H1 (cell line): ENCODE data around the gene SH3RF3. TPM values are rescaled to one million over a fixed set of nuclear protein-coding genes. Genes with fewer than 3 reads are reported as not detected.

ENCODE experiments used
- CTCF ChIA-PET: fragments of 300-600 bp; sonication (Branson Sonifier 250); formaldehyde crosslinking; loops from one replicate; lab custom pipeline; 2021; ENCODE audit not compliant: partially characterized antibody; lab: Charles Lee
- POLR2A ChIA-PET: fragments of 300-600 bp; sonication (Branson Sonifier 250); formaldehyde crosslinking; loops from one replicate; lab custom pipeline; 2021; ENCODE audit warnings: inconsistent platforms; ENCODE audit not compliant: partially characterized antibody; lab: Charles Lee
- DNase-seq, 2 experiments: peaks; one replicate each; pipeline versions ENCODE4 v3.0.0 to v3.0.0-alpha.2; 2010 to 2022; ENCODE audit warnings: low spot score in 2 of 2, low read depth in 1 of 2, mixed read lengths in 1 of 2
- FAIRE-seq: peaks from 2 replicates; lab custom pipeline; 2011; peaks lifted over from hg19 to GRCh38; lab: Jason Lieb, UNC
- H2AFZ ChIP-seq: 2 replicates; pipeline ENCODE4 v1.8.1; 2012; ENCODE audit warnings: low read length, inconsistent platforms
- H2AK5ac ChIP-seq: 2 replicates; pipeline ENCODE4 v1.6.1; 2013; ENCODE audit warnings: low read depth, low read length
- H2BK120ac ChIP-seq: replicated peaks from 2 replicates; pipeline ENCODE3; 2013; ENCODE audit warnings: low read depth, low read length, inconsistent platforms
- H2BK12ac ChIP-seq: 2 replicates; pipeline ENCODE4 v1.6.1; 2013; ENCODE audit warnings: low read depth, low read length
- H2BK15ac ChIP-seq: 2 replicates; pipeline ENCODE4 v1.6.1; 2013; ENCODE audit warnings: low read length
- H2BK20ac ChIP-seq: 2 replicates; pipeline ENCODE4 v1.6.1; 2013; ENCODE audit warnings: low read length
- H2BK5ac ChIP-seq: 2 replicates; pipeline ENCODE4 v1.6.1; 2013; ENCODE audit warnings: low read depth, low read length
- H3K14ac ChIP-seq: 2 replicates; pipeline ENCODE4 v1.6.1; 2013; ENCODE audit warnings: inconsistent platforms; ENCODE audit not compliant: insufficient read length
- H3K18ac ChIP-seq: 2 replicates; pipeline ENCODE4 v1.6.1; 2013; ENCODE audit warnings: low read length; ENCODE audit errors: extremely low read depth
- H3K23ac ChIP-seq: 2 replicates; pipeline ENCODE4 v1.6.1; 2013; ENCODE audit warnings: inconsistent platforms; ENCODE audit not compliant: insufficient read length
- H3K23me2 ChIP-seq: 2 replicates; pipeline ENCODE4 v1.6.1; 2013; ENCODE audit warnings: low read depth, low read length
- H3K27ac ChIP-seq: 2 replicates; pipeline ENCODE4 v1.6.1; 2011; ENCODE audit warnings: low read depth, low read length, inconsistent platforms
- H3K27me3 ChIP-seq, 4 experiments: replicated peaks in 1 of 4; 1 replicate in 1 of 4; 2 replicates in 3 of 4; pipeline versions ENCODE4 v1.6.1 to v1.8.1; 2011 to 2013; ENCODE audit warnings: low read length in 3 of 4, mild to moderate bottlenecking in 3 of 4, inconsistent platforms in 2 of 4, mixed read lengths in 2 of 4, moderate library complexity in 1 of 4; ENCODE audit not compliant: control insufficient read depth in 3 of 4, insufficient read depth in 3 of 4; ENCODE audit errors: extremely low read depth in 1 of 4
- H3K36me3 ChIP-seq, 4 experiments: 2 replicates each; pipeline versions ENCODE4 v1.6.1 to v1.8.1; 2011 to 2013; ENCODE audit warnings: mild to moderate bottlenecking in 4 of 4, low read length in 3 of 4, moderate library complexity in 2 of 4, control low read depth in 1 of 4, inconsistent platforms in 1 of 4; ENCODE audit not compliant: insufficient read depth in 4 of 4, control insufficient read depth in 2 of 4
- H3K4ac ChIP-seq: replicated peaks from 2 replicates; pipeline ENCODE3; 2013; ENCODE audit warnings: low read length, low read depth, mixed read lengths, inconsistent platforms; ENCODE audit not compliant: insufficient read length
- H3K4me1 ChIP-seq, 4 experiments: replicated peaks in 1 of 4; 1 replicate in 1 of 4; 2 replicates in 3 of 4; pipeline versions ENCODE4 v1.6.1 to v1.8.1; 2011 to 2013; ENCODE audit warnings: low read length in 3 of 4, inconsistent platforms in 2 of 4, mixed read lengths in 1 of 4; ENCODE audit not compliant: insufficient read depth in 4 of 4, control insufficient read depth in 3 of 4
- H3K4me2 ChIP-seq, 2 experiments: 2 replicates each; pipeline versions ENCODE4 v1.6.1 to v1.8.1; 2011 to 2013; ENCODE audit warnings: low read depth in 2 of 2, low read length in 2 of 2, control low read depth in 1 of 2, inconsistent platforms in 1 of 2, mild to moderate bottlenecking in 1 of 2; ENCODE audit not compliant: insufficient read depth in 1 of 2
- H3K4me3 ChIP-seq, 4 experiments: fragments of 200-600, 300-600 bp in 1 of 4; sonication (generic), shearing (Covaris generic), sonication (Bioruptor Twin) in 1 of 4; 2 replicates each; pipeline versions ENCODE4 v1.5.1 to v1.8.1; 2011 to 2016; ENCODE audit warnings: low read length in 4 of 4, low read depth in 3 of 4, control low read depth in 2 of 4, inconsistent platforms in 2 of 4, mild to moderate bottlenecking in 2 of 4, mixed read lengths in 1 of 4, moderate library complexity in 1 of 4; ENCODE audit not compliant: insufficient read depth in 2 of 4; ENCODE audit errors: extremely low read depth in 1 of 4
- H3K56ac ChIP-seq: replicated peaks from 2 replicates; pipeline ENCODE3; 2013; ENCODE audit warnings: low read depth, mild to moderate bottlenecking, mixed read lengths, low read length, inconsistent platforms; ENCODE audit not compliant: insufficient read length
- H3K79me1 ChIP-seq: 2 replicates; pipeline ENCODE4 v1.6.1; 2013; ENCODE audit warnings: low read depth, low read length, control low read depth
- H3K79me2 ChIP-seq, 2 experiments: 2 replicates each; pipeline versions ENCODE4 v1.6.1 to v1.8.1; 2012 to 2013; ENCODE audit warnings: low read length in 2 of 2, mild to moderate bottlenecking in 2 of 2, inconsistent platforms in 1 of 2; ENCODE audit not compliant: insufficient read depth in 2 of 2, control insufficient read depth in 1 of 2
- H3K9ac ChIP-seq, 4 experiments: replicated peaks in 1 of 4; 1 replicate in 1 of 4; 2 replicates in 3 of 4; pipeline versions ENCODE4 v1.6.1 to v1.8.1; 2011 to 2013; ENCODE audit warnings: low read depth in 3 of 4, low read length in 3 of 4, control low read depth in 2 of 4, mild to moderate bottlenecking in 2 of 4, moderate library complexity in 2 of 4, inconsistent platforms in 1 of 4; ENCODE audit errors: extremely low read depth in 1 of 4
- H3K9me3 ChIP-seq, 2 experiments: 2 replicates each; pipeline versions ENCODE4 v1.6.1 to v1.8.1; 2012 to 2013; ENCODE audit warnings: mild to moderate bottlenecking in 2 of 2, moderate library complexity in 2 of 2, control low read depth in 1 of 2, inconsistent platforms in 1 of 2, low read depth in 1 of 2, low read length in 1 of 2, mixed read lengths in 1 of 2; ENCODE audit not compliant: insufficient read depth in 2 of 2
- H4K20me1 ChIP-seq, 2 experiments: replicated peaks in 1 of 2; 2 replicates each; pipeline versions ENCODE3 to v1.8.1; 2011 to 2013; ENCODE audit warnings: inconsistent platforms in 2 of 2, low read length in 2 of 2, mild to moderate bottlenecking in 1 of 2; ENCODE audit not compliant: insufficient read depth in 2 of 2, control insufficient read depth in 1 of 2
- H4K5ac ChIP-seq: 2 replicates; pipeline ENCODE4 v1.6.1; 2013; ENCODE audit warnings: low read length, low read depth, mixed read lengths, inconsistent platforms; ENCODE audit not compliant: insufficient read length
- H4K8ac ChIP-seq: 2 replicates; pipeline ENCODE4 v1.8.0; 2013; ENCODE audit warnings: mild to moderate bottlenecking, moderate library complexity, low read length, inconsistent platforms; ENCODE audit not compliant: insufficient read depth; ENCODE audit errors: extremely low read depth
- H4K91ac ChIP-seq: replicated peaks from 2 replicates; pipeline ENCODE3; 2013; ENCODE audit warnings: low read length, mixed read lengths, inconsistent platforms; ENCODE audit not compliant: insufficient read length
- CBX5 ChIP-seq: fragments of 300-800, 300-1000 bp; sonication (generic); IDR thresholded peaks from 2 replicates; pipeline ENCODE4 v1.7.1; 2016; ENCODE audit warnings: antibody characterized with exemption, low read length, low read depth
- EGR1 ChIP-seq: IDR thresholded peaks from 2 replicates; pipeline ENCODE4 v1.6.1; 2011; ENCODE audit warnings: low read depth, low read length, borderline replicate concordance
- JUN ChIP-seq: IDR thresholded peaks from 2 replicates; pipeline ENCODE4 v1.6.1; 2011; ENCODE audit warnings: low read depth, mild to moderate bottlenecking, improper control_type of control experiment, low read length
- JUND ChIP-seq: IDR thresholded peaks from 2 replicates; pipeline ENCODE4 v1.6.1; 2011; ENCODE audit warnings: mild to moderate bottlenecking, improper control_type of control experiment, low read length
- KDM1A ChIP-seq: fragments of 200-600, 300-600 bp; sonication (generic); IDR thresholded peaks from 2 replicates; pipeline ENCODE4 v1.7.1; 2016; ENCODE audit warnings: mild to moderate bottlenecking, low read length, borderline replicate concordance
- KDM5A ChIP-seq: fragments of 200-600 bp; IDR thresholded peaks from 2 replicates; pipeline ENCODE4 v1.7.1; 2012; ENCODE audit warnings: mild to moderate bottlenecking, low read length, inconsistent platforms, mixed read lengths
- POU5F1 ChIP-seq: IDR thresholded peaks from 2 replicates; pipeline ENCODE4 v1.6.1; 2011; ENCODE audit warnings: low read depth, mild to moderate bottlenecking, low read length, moderate library complexity
- SP4 ChIP-seq: IDR thresholded peaks from 2 replicates; pipeline ENCODE4 v1.6.1; 2012; ENCODE audit warnings: low read length, inconsistent platforms
- TBP ChIP-seq: IDR thresholded peaks from 2 replicates; pipeline ENCODE4 v1.6.1; 2011; ENCODE audit warnings: low read depth, low read length, improper control_type of control experiment
- ZNF274 ChIP-seq: IDR thresholded peaks from 2 replicates; pipeline ENCODE4 v1.7.0; 2012; ENCODE audit warnings: low read length, borderline replicate concordance; ENCODE audit errors: extremely low read depth
- WGBS, 2 experiments: shearing (Covaris generic) in 1 of 2; methylation state at CpG; one replicate each; pipeline versions ENCODE4 v1.1.6 to v1.1.7; 2013 to 2015; ENCODE audit warnings: low lambda C conversion rate in 2 of 2, mixed read lengths in 2 of 2, inconsistent platforms in 1 of 2, low coverage in 1 of 2, missing lambda C conversion rate in 1 of 2; ENCODE audit not compliant: insufficient replicate concordance in 2 of 2, insufficient coverage in 1 of 2, insufficient read length in 1 of 2; ENCODE audit errors: extremely low coverage in 1 of 2, missing lambda C conversion rate in 1 of 2; 5-methylcytosine and 5-hydroxymethylcytosine counted together
- polyA plus RNA-seq, 7 experiments: library from polyadenylated mRNA; depleted of rRNA in 3 of 7; stranded (reverse) in 5 of 7; unstranded in 2 of 7; fragments of >200 nt in 5 of 7; fragments of 200-250 nt in 2 of 7; gene quantifications; 1 replicate in 5 of 7; 2 replicates in 1 of 7; 4 replicates in 1 of 7; pipeline versions ENCODE4 v1.2.1 to v1.2.3, GENCODE V29; 2011 to 2013; ENCODE audit warnings: missing spikeins in 2 of 7, mixed read lengths in 2 of 7
- total RNA-seq: library from RNA; stranded (reverse); fragmentation: NEBNext Ultra II Directional; extraction: Animal tissue kit (Norgen Biotek cat#: 25700); gene quantifications from 2 replicates; pipeline ENCODE4 v1.2.1, GENCODE V29; 2021
- TF ChIP-seq, protein P1 (sequence below): IDR thresholded peaks from 2 replicates; pipeline ENCODE4 v1.6.1; 2011; ENCODE audit warnings: low read depth, mild to moderate bottlenecking, low read length; ENCODE audit not compliant: insufficient read depth
- TF ChIP-seq, protein P2 (sequence below): IDR thresholded peaks from 2 replicates; pipeline ENCODE4 v1.6.1; 2012; ENCODE audit warnings: inconsistent platforms

Gene SH3RF3
- total and polyA plus RNA-seq, 2 of the 8 experiments (the other 6 are each of a cell fraction or from before 2014, with no cell fraction given), result 0.11 to 0.65 TPM

- H3K4ac ChIP-seq, result no peak overlapping the region
- no peaks in the 10 kb centered on the region for H3K79me2 ChIP-seq
- H3K9ac ChIP-seq, result no peak overlapping the region
- H3K9me3 ChIP-seq, result no peaks in the 10 kb centered on the region
- FAIRE-seq (no peak), DNase-seq (no peak)
- no peak overlapping the region for H3K14ac ChIP-seq
- ChIA-PET CTCF (interaction anchor here (0.6 to 3.3 kb wide), 6 partner anchors 9 to 91 kb away, joined by 3 to 11 read pairs (median 4); no protein-coding TSS in a partner anchor), POLR2A (no interaction called here)
- H4K91ac ChIP-seq, result no peak overlapping the region
- no peak overlapping the region for H2AFZ ChIP-seq
- H2BK15ac ChIP-seq, result no peak overlapping the region
- H2AK5ac ChIP-seq, result no peak overlapping the region
- H3K4me3 ChIP-seq, result no peak overlapping the region
- H3K36me3 ChIP-seq, result no peaks in the 10 kb centered on the region
- H2BK5ac ChIP-seq, result no peak overlapping the region
- H2BK120ac ChIP-seq, result no peak overlapping the region
- peak overlapping the region; percentile 58; the same call in 1 of the 2 replicates for H4K8ac ChIP-seq
- no peaks in the 10 kb centered on the region for H3K23me2 ChIP-seq
- H3K4me2 ChIP-seq, result no peak overlapping the region
- no peak overlapping the region for H2BK20ac ChIP-seq
- H3K4me1 ChIP-seq, result peaks cover 0 to 7% (median 2%) of the 10 kb centered on the region in 4 experiments; a peak in 4 of 7 replicates
- no peak overlapping the region for H2BK12ac ChIP-seq
- H4K20me1 ChIP-seq, result no peaks in the 10 kb centered on the region
- H3K27me3 ChIP-seq, result no peaks in the 10 kb centered on the region
- no peak for TF ChIP-seq JUN
- TF ChIP-seq, protein P1, sequence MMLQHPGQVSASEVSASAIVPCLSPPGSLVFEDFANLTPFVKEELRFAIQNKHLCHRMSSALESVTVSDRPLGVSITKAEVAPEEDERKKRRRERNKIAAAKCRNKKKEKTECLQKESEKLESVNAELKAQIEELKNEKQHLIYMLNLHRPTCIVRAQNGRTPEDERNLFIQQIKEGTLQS, result no peak
- no peak for TF ChIP-seq KDM5A
- no peak for TF ChIP-seq POU5F1
- TF ChIP-seq, protein P2, sequence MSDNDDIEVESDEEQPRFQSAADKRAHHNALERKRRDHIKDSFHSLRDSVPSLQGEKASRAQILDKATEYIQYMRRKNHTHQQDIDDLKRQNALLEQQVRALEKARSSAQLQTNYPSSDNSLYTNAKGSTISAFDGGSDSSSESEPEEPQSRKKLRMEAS, result no peak
- no peak for TF ChIP-seq TBP
- no peak for TF ChIP-seq KDM1A
- TF ChIP-seq ZNF274, result no peak
- TF ChIP-seq JUND, result no peak
- no peak for TF ChIP-seq CBX5
- no peak for TF ChIP-seq EGR1
- no peak for TF ChIP-seq SP4
- no peak overlapping the region for H3K56ac ChIP-seq
- WGBS, 2 experiments, result 97% methylated on average over 14 of the region's 15 CpGs; no CpG with 5 or more reads in 1 of the 2 experiments
- H3K27ac ChIP-seq, result no peak overlapping the region
- no peak overlapping the region for H3K18ac ChIP-seq
- no peaks in the 10 kb centered on the region for H3K79me1 ChIP-seq
- H4K5ac ChIP-seq, result no peak overlapping the region
- H3K23ac ChIP-seq, result no peak overlapping the region
Observed at GRCh38 chr2:109419171-109419756, 290.3 kb downstream of the SH3RF3 start.
